Ovary (tissue), 3 donors: ENCODE measurements around the gene SLC5A5.

Source experiments
- EP300 ChIP-seq: sonication (generic); formaldehyde crosslinking; IDR thresholded peaks from one replicate; pipeline ENCODE4 v1.6.1; 2017; ENCODE audit warnings: antibody characterized with exemption
- POLR2A ChIP-seq: fragments of 450-650 bp; IDR thresholded peaks from one replicate; pipeline ENCODE4 v1.6.1; 2017; ENCODE audit warnings: antibody characterized with exemption, mild to moderate bottlenecking, moderate library complexity
- TF ChIP-seq, protein P1 (sequence below), 3 donors: fragments of 450-650 bp in 2 of 3; fragments of 200-600 bp in 1 of 3; IDR thresholded peaks; one replicate each; pipeline versions ENCODE4 v1.5.1 to v1.8.0; 2016 to 2022; ENCODE audit warnings: antibody characterized with exemption in 3 of 3, mild to moderate bottlenecking in 1 of 3
- donor health status: DM: no; HTN: no; CAD: no.

DNA sequence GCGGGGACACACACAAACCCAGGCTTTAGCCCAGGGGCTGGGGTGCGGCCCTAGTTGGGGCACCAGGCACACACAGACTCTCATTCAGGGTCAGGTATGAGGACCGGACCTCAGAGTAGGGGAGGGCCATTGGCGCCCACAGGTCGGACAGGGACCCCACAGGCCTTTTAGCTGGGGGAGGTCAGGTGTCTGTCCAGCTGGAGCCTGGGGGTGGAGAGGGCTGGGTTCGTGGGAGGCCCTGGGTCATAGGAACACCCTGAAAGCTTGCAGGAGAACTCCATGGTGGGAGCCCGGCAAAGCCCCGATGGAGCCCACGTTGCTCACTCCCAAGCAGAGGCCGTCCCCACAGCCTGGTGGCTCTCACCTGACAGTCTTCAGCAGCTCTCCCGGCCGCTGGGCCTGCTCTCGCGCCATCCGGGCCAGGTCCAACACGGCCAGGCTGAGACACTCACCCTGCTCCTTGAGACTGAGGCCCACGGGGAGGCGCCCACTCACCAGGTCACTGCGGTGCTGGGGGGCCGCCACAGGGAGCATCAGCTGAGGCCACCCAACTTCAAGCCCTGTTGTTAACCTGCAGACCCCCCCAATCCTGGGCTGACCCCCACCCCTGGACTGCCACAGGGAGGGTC lies 29.0 kb upstream of the SLC5A5 start:
- no peak for TF ChIP-seq EP300
- TF ChIP-seq, protein P1, sequence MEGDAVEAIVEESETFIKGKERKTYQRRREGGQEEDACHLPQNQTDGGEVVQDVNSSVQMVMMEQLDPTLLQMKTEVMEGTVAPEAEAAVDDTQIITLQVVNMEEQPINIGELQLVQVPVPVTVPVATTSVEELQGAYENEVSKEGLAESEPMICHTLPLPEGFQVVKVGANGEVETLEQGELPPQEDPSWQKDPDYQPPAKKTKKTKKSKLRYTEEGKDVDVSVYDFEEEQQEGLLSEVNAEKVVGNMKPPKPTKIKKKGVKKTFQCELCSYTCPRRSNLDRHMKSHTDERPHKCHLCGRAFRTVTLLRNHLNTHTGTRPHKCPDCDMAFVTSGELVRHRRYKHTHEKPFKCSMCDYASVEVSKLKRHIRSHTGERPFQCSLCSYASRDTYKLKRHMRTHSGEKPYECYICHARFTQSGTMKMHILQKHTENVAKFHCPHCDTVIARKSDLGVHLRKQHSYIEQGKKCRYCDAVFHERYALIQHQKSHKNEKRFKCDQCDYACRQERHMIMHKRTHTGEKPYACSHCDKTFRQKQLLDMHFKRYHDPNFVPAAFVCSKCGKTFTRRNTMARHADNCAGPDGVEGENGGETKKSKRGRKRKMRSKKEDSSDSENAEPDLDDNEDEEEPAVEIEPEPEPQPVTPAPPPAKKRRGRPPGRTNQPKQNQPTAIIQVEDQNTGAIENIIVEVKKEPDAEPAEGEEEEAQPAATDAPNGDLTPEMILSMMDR (IDR thresholded peaks at IDR 0.05), result no peak
- no peak for TF ChIP-seq POLR2A
